ENCODE results near the gene MBTPS1.

- TF ChIP-seq POLR2A (IDR thresholded peaks at IDR 0.05): no peak
- TF ChIP-seq CTCF (IDR thresholded peaks at IDR 0.05): no peak
Observed at GRCh38 chr16:84039696-84040095, 77.0 kb downstream of the MBTPS1 start.
